ENCODE results near the gene RAMAC.
"Not testable (repeated sequence)": the region's sequence is repeated elsewhere in the genome, so short reads cannot be mapped to it uniquely, and the experiment has no call there.

Gene RAMAC

GRCh38 chr15:83012636-83013035 lies 26.6 kb downstream of the RAMAC start:
- no peak for TF ChIP-seq ZNF274 (IDR thresholded peaks at IDR 0.05; ENCODE audit: low read depth, low read length)
- no peak overlapping the region; the same call in 1 of the 2 replicates for H3K4me3 ChIP-seq (ENCODE audit: low read length)

DNA sequence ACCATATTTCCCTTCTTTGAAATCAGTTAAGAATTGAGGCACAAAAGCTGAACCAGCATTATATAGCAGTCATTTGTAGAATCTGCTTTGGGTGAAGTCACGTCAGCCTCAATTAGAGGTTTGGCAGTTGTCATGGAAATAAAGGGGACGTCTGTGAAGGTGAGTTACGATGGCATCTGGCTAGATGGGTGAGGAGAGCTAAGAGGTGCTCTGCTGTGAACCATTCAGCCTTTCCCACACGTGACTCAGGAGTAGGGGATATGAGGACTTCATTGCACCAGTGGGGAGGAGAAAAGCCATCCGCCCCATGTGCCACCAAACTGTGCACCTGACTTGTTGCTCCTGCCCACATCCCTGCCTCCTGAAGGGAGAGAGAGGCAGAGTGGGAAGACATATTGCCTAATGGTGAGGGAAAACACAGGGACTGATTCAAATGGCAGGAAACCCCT lies 28.2 kb downstream of the RAMAC start:
- TF ChIP-seq ZNF274 (IDR thresholded peaks at IDR 0.05; ENCODE audit: low read depth, low read length): no peak
- H3K4me3 ChIP-seq (ENCODE audit: low read length): no peak overlapping the region

DNA sequence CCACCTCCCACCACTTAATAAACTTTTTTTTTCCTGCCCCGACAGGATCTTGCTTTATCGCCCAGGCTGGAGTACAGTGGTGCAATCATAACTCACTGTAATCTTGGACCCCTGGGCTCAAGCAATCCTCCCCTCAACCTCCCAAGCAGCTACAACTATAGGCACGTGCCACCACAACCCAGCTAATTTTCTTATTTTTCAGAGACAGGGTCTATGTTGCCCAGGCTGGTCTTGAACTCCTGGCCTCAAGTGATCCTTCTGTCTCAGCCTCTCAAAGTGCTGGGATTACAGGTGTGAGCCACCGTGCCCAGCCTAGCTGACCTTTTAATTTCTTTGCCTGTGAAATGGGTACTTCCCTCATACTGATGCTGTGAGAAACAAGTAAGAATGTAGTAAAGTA lies 29.4 kb downstream of the RAMAC start:
- no peak for TF ChIP-seq ZNF274 (IDR thresholded peaks at IDR 0.05; ENCODE audit: low read depth, low read length)
- H3K4me3 ChIP-seq (ENCODE audit: low read length): no peak overlapping the region

DNA sequence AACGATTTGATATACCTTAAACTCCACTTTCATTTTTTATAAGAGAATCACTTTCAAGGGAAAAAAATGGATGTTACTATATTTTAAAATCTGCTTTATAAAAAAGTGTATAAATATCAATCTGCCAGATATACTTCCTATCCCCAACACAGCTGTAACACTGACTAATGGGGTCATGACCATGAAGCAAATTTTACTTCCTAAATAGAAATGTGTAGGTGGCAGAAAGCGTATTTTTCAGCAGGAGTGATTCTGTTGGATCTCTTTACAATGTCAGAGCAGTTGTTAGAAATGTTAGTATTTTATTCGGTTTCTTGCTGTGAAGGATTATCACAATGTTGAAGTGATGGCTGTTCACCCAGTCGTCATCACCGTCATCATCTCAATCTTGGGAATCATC lies 30.9 kb downstream of the RAMAC start:
- no peak overlapping the region for H3K4me3 ChIP-seq (ENCODE audit: low read length)
- TF ChIP-seq ZNF274 (IDR thresholded peaks at IDR 0.05; ENCODE audit: low read depth, low read length): no peak

GRCh38 chr15:83018436-83018835 lies 32.4 kb downstream of the RAMAC start:
- no peak overlapping the region for H3K4me3 ChIP-seq (ENCODE audit: low read length)
- TF ChIP-seq ZNF274 (IDR thresholded peaks at IDR 0.05; ENCODE audit: low read depth, low read length): no peak

GRCh38 chr15:83030021-83030420 lies 44.0 kb downstream of the RAMAC start:
- no peak for TF ChIP-seq ZNF274 (IDR thresholded peaks at IDR 0.05; ENCODE audit: low read depth, low read length)
- H3K4me3 ChIP-seq (ENCODE audit: low read length): no peak overlapping the region

- H3K4me3 ChIP-seq (ENCODE audit: low read length): not testable (repeated sequence)
Observed at GRCh38 chr15:83031234-83031633, 45.2 kb downstream of the RAMAC start.

DNA sequence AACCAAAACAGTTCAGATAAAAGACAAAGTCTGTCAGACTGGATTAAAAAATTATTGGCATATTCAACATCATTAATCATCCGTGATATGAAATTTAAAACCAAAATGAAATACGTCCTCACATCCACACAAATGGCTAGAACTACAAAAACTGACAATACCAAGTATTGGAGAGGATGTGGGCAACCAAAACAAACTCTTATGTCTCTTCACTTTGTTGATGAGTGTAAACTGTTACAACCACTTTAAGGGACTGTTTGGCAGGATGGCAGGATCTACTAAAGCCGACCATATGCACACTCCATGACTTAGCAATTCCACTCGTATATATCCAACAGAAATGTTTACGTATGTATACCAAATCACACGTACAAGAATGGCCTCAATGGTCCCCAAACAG lies 50.2 kb downstream of the RAMAC start:
- no peak overlapping the region for H3K4me3 ChIP-seq (ENCODE audit: low read length)
- TF ChIP-seq ZNF274 (IDR thresholded peaks at IDR 0.05; ENCODE audit: low read depth, low read length): no peak

DNA sequence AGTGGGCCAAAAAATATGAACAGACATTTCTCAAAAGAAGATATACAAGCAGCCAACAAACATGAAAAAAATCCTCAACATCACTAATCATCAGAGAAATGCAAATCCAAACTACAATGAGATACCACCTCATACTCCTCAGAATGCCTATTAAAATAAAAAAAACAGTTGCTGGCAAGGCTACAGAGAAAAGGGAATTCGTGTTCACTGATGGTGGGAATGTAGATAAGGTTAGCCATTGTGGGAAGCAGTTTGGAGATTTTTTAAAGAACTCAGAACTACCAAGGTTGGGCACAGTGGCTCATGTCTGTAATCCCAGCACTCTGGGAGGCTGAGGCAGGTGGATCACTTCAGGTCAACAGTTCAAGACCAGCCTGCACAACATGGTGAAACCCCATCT lies 53.2 kb downstream of the RAMAC start:
- no peak for TF ChIP-seq ZNF274 (IDR thresholded peaks at IDR 0.05; ENCODE audit: low read depth, low read length)

More for the DNA sequence above, 53.2 kb downstream of the RAMAC start:
- no peak overlapping the region for H3K4me3 ChIP-seq (ENCODE audit: low read length)
